Cardiac muscle cell (in vitro differentiated cells and primary cell): ENCODE results near the gene SUCLG1. TPM values are rescaled to one million over a fixed set of nuclear protein-coding genes. Genes with fewer than 3 reads are reported as not detected.
A peak's percentile ranks its signal among the peaks of the same experiment; 100 is the strongest.

Experiments
- DNase-seq, 2 donors: peaks; one replicate each; pipeline versions ENCODE4 v3.0.0 to v3.0.0-alpha.2; 2010 to 2017; ENCODE audit warnings: low read depth in 1 of 2, low spot score in 1 of 2
- H3K27ac ChIP-seq: fragments of 200-600 bp; sonication (generic); 2 replicates; pipeline ENCODE4 v1.5.1; 2016
- H3K27me3 ChIP-seq: fragments of 200-600 bp; sonication (generic); 2 replicates; pipeline ENCODE4 v1.6.0; 2016; ENCODE audit warnings: control low read depth
- H3K36me3 ChIP-seq: fragments of 200-600 bp; sonication (generic); 2 replicates; pipeline ENCODE4 v1.5.1; 2016; ENCODE audit warnings: control low read depth
- H3K4me1 ChIP-seq: fragments of 200-600 bp; sonication (generic); 2 replicates; pipeline ENCODE4 v1.8.1; 2017; ENCODE audit warnings: low read depth, mild to moderate bottlenecking, mixed run types
- H3K4me3 ChIP-seq: fragments of 200-600 bp; sonication (generic); 2 replicates; pipeline ENCODE4 v1.5.1; 2016; ENCODE audit warnings: mild to moderate bottlenecking
- H3K9me3 ChIP-seq: fragments of 200-600 bp; sonication (generic); 2 replicates; pipeline ENCODE4 v1.5.1; 2017; ENCODE audit warnings: low read depth, mild to moderate bottlenecking, control low read depth
- polyA plus RNA-seq: library from polyadenylated mRNA; unstranded; fragments of >200 nt; fragmentation: Nextera tagmentation; extraction: Ambion mirVana; gene quantifications from 2 replicates; pipeline ENCODE4 v1.2.1, GENCODE V29; 2016
- total RNA-seq: library from RNA; depleted of rRNA; stranded (reverse); fragments of >200 nt; gene quantifications from 2 replicates; pipeline ENCODE4 v1.2.3, GENCODE V29; 2016
- TF ChIP-seq, protein P1 (sequence below): IDR thresholded peaks from 2 replicates; pipeline ENCODE4 v1.5.1; 2012; ENCODE audit warnings: low read depth, mild to moderate bottlenecking, low read length

The SUCLG1 gene
- total and polyA plus RNA-seq, 2 experiments from 2014 or later, result 56.4 to 158 TPM

DNA sequence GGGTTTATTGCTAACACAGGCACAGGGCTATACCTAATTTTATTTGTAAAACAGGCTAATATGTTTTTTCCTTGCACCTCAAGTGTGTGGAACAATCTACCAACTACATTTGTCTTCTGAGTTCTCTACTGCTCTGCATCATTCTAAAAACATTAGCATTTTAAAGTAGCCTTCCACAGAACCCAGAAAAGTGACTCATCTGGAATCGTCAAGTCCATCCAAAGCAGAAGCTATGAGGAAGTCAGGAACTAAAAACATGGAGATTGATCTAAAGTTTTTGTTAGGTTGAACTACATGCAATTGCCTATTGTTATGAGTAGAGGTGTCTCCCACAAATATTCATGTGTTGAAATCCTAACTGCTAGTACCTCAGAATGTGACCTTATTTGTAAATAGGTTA is 70.9 kb downstream of the SUCLG1 start:
- no peaks in the 10 kb centered on the region for H3K9me3 ChIP-seq

DNA sequence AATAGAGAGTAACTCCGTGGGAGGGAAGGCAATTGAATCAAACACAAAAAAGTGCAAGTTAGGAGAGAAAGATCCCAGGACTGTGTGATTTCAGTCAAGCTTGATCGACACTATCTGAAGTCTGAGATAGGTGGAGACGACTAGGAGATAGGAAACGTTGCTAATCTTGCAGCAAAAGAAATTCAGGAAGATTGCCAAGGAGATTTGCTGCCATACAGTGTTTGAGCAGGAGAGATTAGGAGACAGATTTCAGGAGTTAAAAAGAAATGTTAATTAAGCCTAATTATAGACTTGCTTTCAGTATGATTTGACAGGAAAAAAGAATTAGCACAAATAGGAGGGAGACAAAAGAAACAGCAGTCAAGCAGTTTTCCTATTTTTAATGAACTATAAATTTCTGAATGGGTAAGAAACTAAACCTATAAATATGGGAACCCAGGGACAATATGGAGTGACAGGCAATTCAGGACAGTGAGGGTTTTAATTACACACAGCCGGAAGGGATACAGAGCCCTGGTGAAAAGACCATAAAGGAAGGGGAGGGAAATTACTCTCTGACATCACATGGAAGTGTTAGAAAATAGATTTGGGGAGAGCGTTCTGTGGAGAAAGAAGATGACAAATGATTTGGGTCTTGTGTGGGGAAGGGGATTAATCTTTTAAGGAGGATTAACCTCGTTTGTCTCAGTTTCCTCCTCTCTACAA is 72.6 kb downstream of the SUCLG1 start:
- Histone ChIP-seq H3K27ac (peak overlapping the region; percentile 41), H3K4me3 (no peak overlapping the region), H3K4me1 (peaks cover 12% of the 10 kb centered on the region), H3K9me3 (no peaks in the 10 kb centered on the region), H3K27me3 (no peaks in the 10 kb centered on the region), H3K36me3 (no peaks in the 10 kb centered on the region)
- TF ChIP-seq, protein P1, sequence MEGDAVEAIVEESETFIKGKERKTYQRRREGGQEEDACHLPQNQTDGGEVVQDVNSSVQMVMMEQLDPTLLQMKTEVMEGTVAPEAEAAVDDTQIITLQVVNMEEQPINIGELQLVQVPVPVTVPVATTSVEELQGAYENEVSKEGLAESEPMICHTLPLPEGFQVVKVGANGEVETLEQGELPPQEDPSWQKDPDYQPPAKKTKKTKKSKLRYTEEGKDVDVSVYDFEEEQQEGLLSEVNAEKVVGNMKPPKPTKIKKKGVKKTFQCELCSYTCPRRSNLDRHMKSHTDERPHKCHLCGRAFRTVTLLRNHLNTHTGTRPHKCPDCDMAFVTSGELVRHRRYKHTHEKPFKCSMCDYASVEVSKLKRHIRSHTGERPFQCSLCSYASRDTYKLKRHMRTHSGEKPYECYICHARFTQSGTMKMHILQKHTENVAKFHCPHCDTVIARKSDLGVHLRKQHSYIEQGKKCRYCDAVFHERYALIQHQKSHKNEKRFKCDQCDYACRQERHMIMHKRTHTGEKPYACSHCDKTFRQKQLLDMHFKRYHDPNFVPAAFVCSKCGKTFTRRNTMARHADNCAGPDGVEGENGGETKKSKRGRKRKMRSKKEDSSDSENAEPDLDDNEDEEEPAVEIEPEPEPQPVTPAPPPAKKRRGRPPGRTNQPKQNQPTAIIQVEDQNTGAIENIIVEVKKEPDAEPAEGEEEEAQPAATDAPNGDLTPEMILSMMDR, result no peak
- DNase-seq, result no peak

More for the DNA sequence above, 70.9 kb downstream of the SUCLG1 start:
- no peak overlapping the region for H3K27ac ChIP-seq
- H3K4me3 ChIP-seq, result no peak overlapping the region
- no peaks in the 10 kb centered on the region for H3K27me3 ChIP-seq
- no peak for DNase-seq
- TF ChIP-seq, protein P1, result no peak
- H3K4me1 ChIP-seq, result peaks cover 12% of the 10 kb centered on the region
- no peaks in the 10 kb centered on the region for H3K36me3 ChIP-seq

DNA sequence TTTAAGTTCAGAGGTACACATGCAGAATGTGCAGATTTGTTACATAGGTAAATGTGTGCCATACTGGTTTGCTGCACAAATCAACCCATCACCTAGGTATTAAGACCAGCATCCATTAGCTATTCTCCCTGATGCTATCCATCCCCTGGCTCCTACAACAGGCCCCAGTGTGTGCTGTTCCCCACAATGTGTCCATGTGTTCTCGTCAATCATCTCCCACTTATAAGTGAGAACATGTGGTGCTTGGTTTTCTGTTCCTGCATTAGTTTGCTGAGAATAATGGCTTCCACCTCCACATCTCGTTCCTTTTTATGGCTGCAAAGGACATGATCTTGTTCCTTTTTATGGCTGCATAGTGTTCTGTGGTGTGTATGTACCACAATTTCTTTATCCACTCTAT is 75.8 kb downstream of the SUCLG1 start:
- Histone ChIP-seq H3K9me3 (no peaks in the 10 kb centered on the region), H3K4me1 (peaks cover 12% of the 10 kb centered on the region), H3K27ac (no peak overlapping the region), H3K4me3 (no peak overlapping the region), H3K36me3 (no peaks in the 10 kb centered on the region), H3K27me3 (no peaks in the 10 kb centered on the region)
- DNase-seq, result no peak
- TF ChIP-seq, protein P1, result no peak

DNA sequence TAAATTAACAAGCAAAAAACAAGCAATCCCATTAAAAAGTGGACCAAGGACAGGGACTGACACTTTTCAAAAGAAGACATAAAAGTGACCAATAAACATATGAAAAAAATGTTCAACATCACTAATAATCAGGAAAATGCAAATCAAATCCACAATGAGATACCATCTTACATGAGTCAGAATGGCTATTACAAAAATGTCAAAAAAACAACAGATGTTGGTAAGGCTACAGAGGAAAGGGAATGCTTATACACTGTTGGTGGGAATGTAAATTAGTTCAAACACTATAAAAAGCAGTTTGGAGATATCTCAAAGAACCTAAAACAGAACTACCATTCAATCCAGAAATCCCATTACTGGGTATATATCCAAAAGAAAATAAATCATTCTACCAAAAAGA is 78.2 kb downstream of the SUCLG1 start:
- H3K27me3 ChIP-seq, result no peaks in the 10 kb centered on the region

DNA sequence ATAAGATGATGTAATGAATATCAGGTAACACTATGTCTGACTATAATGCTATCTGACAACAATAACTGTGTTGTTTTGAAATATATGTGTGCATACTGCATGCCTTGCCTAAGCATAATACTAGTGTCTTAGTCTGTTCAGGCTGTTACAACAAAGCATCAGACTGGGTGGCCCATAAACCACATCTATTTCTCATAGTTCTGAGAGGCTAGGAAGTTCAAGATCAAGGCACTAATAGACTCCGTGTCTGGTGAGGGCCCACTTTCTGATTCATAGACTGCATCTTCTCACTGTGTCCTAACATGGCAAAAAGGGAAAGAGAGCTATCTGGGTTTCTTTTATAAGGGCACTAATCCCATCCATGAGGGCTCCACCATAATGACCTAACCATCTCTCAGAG is 80.1 kb downstream of the SUCLG1 start:
- no peak overlapping the region for H3K4me3 ChIP-seq
- TF ChIP-seq, protein P1, result no peak
- DNase-seq, result no peak
- no peaks in the 10 kb centered on the region for H3K36me3 ChIP-seq
- H3K27me3 ChIP-seq, result no peaks in the 10 kb centered on the region
- H3K9me3 ChIP-seq, result no peaks in the 10 kb centered on the region
- H3K27ac ChIP-seq, result no peak overlapping the region
- no peaks in the 10 kb centered on the region for H3K4me1 ChIP-seq

More for the DNA sequence above, 78.2 kb downstream of the SUCLG1 start:
- no peak overlapping the region for H3K27ac ChIP-seq
- peaks cover 2% of the 10 kb centered on the region for H3K4me1 ChIP-seq
- H3K4me3 ChIP-seq, result no peak overlapping the region
- no peaks in the 10 kb centered on the region for H3K36me3 ChIP-seq
- TF ChIP-seq, protein P1, result no peak
- DNase-seq, result no peak
- H3K9me3 ChIP-seq, result no peaks in the 10 kb centered on the region
